Activated CD8-positive, alpha-beta T cell treated with anti-CD3 and anti-CD28 coated beads for 36 hours (primary cell): ENCODE results near the gene CLDN5. TPM values are rescaled to one million over a fixed set of nuclear protein-coding genes. Genes with fewer than 3 reads are reported as not detected.

Source experiments
- ATAC-seq: fragments of 200-7000 bp; cut with Tn5 transposase; one replicate; pipeline ENCODE4 v1.10.0; 2021; ENCODE audit warnings: mild to moderate bottlenecking, moderate library complexity
- CTCF ChIA-PET: fragments of 350-600 bp; sonication (Branson Sonifier 250); formaldehyde crosslinking; loops from one replicate; lab custom pipeline; 2021; ENCODE audit warnings: antibody characterized with exemption; lab: Charles Lee
- POLR2A ChIA-PET: fragments of 350-600 bp; sonication (Branson Sonifier 250); formaldehyde crosslinking; loops from one replicate; lab custom pipeline; 2021; ENCODE audit warnings: antibody characterized with exemption; lab: Charles Lee
- DNase-seq: peaks from one replicate; pipeline ENCODE4 v3.0.0-alpha.2; 2020
- H3K27ac Mint-ChIP-seq: one replicate; pipeline ENCODE4 v1.8.0; 2021; ENCODE audit warnings: mild to moderate bottlenecking, mixed read lengths
- H3K27me3 Mint-ChIP-seq: one replicate; pipeline ENCODE4 v1.8.0; 2021; ENCODE audit warnings: mixed read lengths
- H3K36me3 Mint-ChIP-seq: one replicate; pipeline ENCODE4 v1.8.0; 2021; ENCODE audit warnings: low read depth, mixed read lengths
- H3K4me1 Mint-ChIP-seq: one replicate; pipeline ENCODE4 v1.8.0; 2021; ENCODE audit warnings: low read depth, mixed read lengths
- H3K4me3 Mint-ChIP-seq: one replicate; pipeline ENCODE4 v1.8.0; 2021; ENCODE audit warnings: mild to moderate bottlenecking, moderate library complexity, mixed read lengths
- H3K9me3 Mint-ChIP-seq: one replicate; pipeline ENCODE4 v1.8.0; 2021; ENCODE audit warnings: mixed read lengths
- CTCF ChIP-seq: fragments of 200-600 bp; IDR thresholded peaks from one replicate; pipeline ENCODE4 v1.8.0; 2022; ENCODE audit warnings: antibody characterized with exemption, mild to moderate bottlenecking
- intact Hi-C: fragments of 100-400 bp; cut with micrococcal nuclease; formaldehyde crosslinking; loops from one replicate; pipeline ENCODE4 v1.10.0; 2022
- total RNA-seq, 2 experiments: library from RNA; stranded (reverse); gene quantifications; one replicate each; pipeline ENCODE4 v1.2.3, GENCODE V29; 2021

CLDN5 gene
- total RNA-seq, 2 experiments from 2014 or later: not detected

DNA sequence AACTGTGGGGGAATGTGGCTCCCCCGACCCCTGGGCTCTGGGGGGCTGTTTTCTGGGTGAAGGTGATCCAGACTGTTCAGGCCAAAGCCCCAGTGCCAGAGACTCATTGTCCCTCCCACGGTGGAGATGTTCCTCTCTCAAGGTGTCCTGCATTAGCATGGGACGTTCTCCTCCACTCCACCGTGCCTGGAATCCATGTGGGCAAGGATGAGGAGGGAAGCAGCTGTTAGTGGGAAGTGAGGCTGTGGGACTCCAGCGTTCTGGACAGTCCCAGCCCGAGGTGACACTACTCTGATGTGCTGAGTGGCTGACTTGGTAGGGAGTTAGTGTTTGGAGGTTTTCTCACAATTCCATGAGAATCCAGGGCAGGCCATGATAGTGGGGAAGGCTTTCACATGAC, 31.4 kb upstream of the CLDN5 start:
- H3K36me3 Mint-ChIP-seq: no peaks in the 10 kb centered on the region
- TF ChIP-seq CTCF: no peak
- no peak for ATAC-seq
- H3K4me1 Mint-ChIP-seq: no peaks in the 10 kb centered on the region
- POLR2A ChIA-PET: no interaction called here
- H3K9me3 Mint-ChIP-seq: peaks cover 3% of the 10 kb centered on the region
- H3K4me3 Mint-ChIP-seq: no peak overlapping the region
- H3K27me3 Mint-ChIP-seq: peaks cover 2% of the 10 kb centered on the region
- CTCF ChIA-PET: interaction anchor here (1.0 to 2.1 kb wide), 3 partner anchors 9 to 76 kb away, joined by 4 to 8 read pairs (median 5); no protein-coding TSS in a partner anchor
- intact Hi-C loops: no loop called here
- no peak for DNase-seq
- no peak overlapping the region for H3K27ac Mint-ChIP-seq

DNA sequence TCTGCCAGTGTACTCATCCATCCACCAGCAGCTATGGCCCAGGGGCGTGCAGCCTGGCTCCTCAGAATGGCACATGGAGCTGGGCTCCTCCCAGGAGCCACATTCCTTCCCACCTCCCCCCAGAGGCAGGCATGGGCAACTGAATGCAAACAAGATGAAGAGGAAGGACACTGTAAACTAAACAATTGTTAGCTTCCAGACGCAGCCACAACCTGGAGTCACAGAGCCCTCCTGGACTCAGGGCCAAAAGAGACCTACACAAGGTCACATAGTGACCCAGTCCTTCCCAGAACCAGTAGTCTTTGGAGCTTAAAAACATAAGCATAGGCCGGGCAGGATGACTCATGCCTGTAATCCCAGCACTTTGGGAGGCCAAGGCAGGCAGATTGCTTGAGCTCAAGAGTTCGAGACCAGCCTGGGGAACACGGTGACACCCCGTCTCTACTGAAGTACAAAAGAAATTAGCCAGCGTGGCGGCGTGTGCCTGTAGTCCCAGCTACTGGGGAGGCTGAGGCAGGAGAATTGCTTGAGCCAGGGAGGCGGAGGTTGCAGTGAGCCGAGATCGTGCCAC, 30.7 kb upstream of the CLDN5 start:
- Mint-ChIP-seq H3K4me3 (no peak overlapping the region), H3K27ac (no peak overlapping the region), H3K9me3 (peaks cover 3% of the 10 kb centered on the region), H3K27me3 (peaks cover 2% of the 10 kb centered on the region), H3K36me3 (no peaks in the 10 kb centered on the region), H3K4me1 (no peaks in the 10 kb centered on the region)
- no peak for TF ChIP-seq CTCF
- DNase-seq (no peak), ATAC-seq (no peak)
- ChIA-PET CTCF (interaction anchor here (0.7 to 2.1 kb wide), 3 partner anchors 9 to 75 kb away, joined by 3 to 8 read pairs (median 5); no protein-coding TSS in a partner anchor), POLR2A (no interaction called here)
- intact Hi-C loops: no loop called here

DNA sequence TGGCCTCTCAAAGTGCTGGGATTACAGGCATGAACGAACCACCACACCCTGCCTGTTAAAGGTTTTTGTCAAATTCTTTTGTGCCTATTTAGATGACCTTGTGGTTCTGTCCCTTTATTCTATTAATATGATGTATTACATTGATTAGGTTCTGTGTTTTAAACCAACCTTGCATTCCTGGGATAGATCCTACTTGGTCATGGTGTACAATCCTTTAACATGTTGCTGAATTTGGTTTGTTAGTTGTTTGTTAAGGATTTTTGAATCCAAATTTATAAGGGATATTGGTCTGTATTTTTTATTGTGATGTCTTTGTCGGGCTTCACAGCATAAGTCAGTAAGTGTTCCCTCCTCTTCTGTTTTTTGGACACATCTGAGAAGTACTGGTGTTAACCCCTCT, 29.0 kb upstream of the CLDN5 start:
- intact Hi-C loops: no loop called here
- CTCF ChIA-PET: no interaction called here
- no peak for DNase-seq
- Mint-ChIP-seq H3K27ac (no peak overlapping the region), H3K36me3 (no peaks in the 10 kb centered on the region), H3K4me3 (no peak overlapping the region), H3K27me3 (peaks cover 2% of the 10 kb centered on the region), H3K9me3 (peaks cover 3% of the 10 kb centered on the region), H3K4me1 (no peaks in the 10 kb centered on the region)
- POLR2A ChIA-PET: no interaction called here
- no peak for ATAC-seq
- TF ChIP-seq CTCF: no peak

GRCh38 chr22:19550382-19550781, 26.2 kb upstream of the CLDN5 start:
- intact Hi-C loops: no loop called here
- no peak overlapping the region for H3K27ac Mint-ChIP-seq

More at GRCh38 chr22:19550382-19550781, 26.2 kb upstream of the CLDN5 start:
- POLR2A ChIA-PET: interaction anchor here (0.6 kb wide), 2 partner anchors 54 to 301 kb away, joined by 3 read pairs; no protein-coding TSS in a partner anchor
- Mint-ChIP-seq H3K4me1 (no peaks in the 10 kb centered on the region), H3K4me3 (no peak overlapping the region), H3K9me3 (peaks cover 3% of the 10 kb centered on the region), H3K36me3 (no peaks in the 10 kb centered on the region), H3K27me3 (peaks cover 2% of the 10 kb centered on the region)
- no peak for ATAC-seq
- CTCF ChIA-PET: no interaction called here
- DNase-seq: no peak
- TF ChIP-seq CTCF: no peak
